Trophoblast cell (in vitro differentiated cells and primary cell): Measurements from ENCODE around the gene C17orf114.

Experiments used
- DNase-seq, 2 donors: peaks; one replicate each; pipeline ENCODE4 v3.0.0-alpha.2; 2016
- H2AFZ ChIP-seq: 2 replicates; pipeline ENCODE4 v1.6.1; 2013; ENCODE audit warnings: low read length, moderate library complexity, mild to moderate bottlenecking; ENCODE audit not compliant: insufficient read depth, poor library complexity
- H2AK5ac ChIP-seq: 2 replicates; pipeline ENCODE4 v1.6.1; 2013; ENCODE audit warnings: mild to moderate bottlenecking, low read length
- H2BK120ac ChIP-seq: 2 replicates; pipeline ENCODE4 v1.6.1; 2013; ENCODE audit warnings: low read length, mild to moderate bottlenecking, moderate library complexity; ENCODE audit not compliant: insufficient read depth, poor library complexity
- H2BK12ac ChIP-seq: 2 replicates; pipeline ENCODE4 v1.6.1; 2013; ENCODE audit warnings: mild to moderate bottlenecking, low read length, moderate library complexity
- H2BK5ac ChIP-seq: 2 replicates; pipeline ENCODE4 v1.6.1; 2013; ENCODE audit warnings: low read length, low read depth, moderate library complexity, mild to moderate bottlenecking; ENCODE audit not compliant: poor library complexity
- H3K14ac ChIP-seq: 2 replicates; pipeline ENCODE4 v1.6.1; 2013; ENCODE audit warnings: mild to moderate bottlenecking, low read length
- H3K18ac ChIP-seq: 2 replicates; pipeline ENCODE4 v1.6.1; 2013; ENCODE audit warnings: mild to moderate bottlenecking, low read length
- H3K23ac ChIP-seq: 2 replicates; pipeline ENCODE4 v1.6.1; 2013; ENCODE audit warnings: low read length
- H3K27ac ChIP-seq: 2 replicates; pipeline ENCODE4 v1.5.1; 2013; ENCODE audit warnings: low read depth, mild to moderate bottlenecking, inconsistent platforms, low read length, moderate library complexity
- H3K27me3 ChIP-seq: 2 replicates; pipeline ENCODE4 v1.6.1; 2013; ENCODE audit warnings: inconsistent platforms, mild to moderate bottlenecking, low read length, moderate library complexity; ENCODE audit not compliant: insufficient read depth
- H3K36me3 ChIP-seq, 2 experiments: 1 replicate in 1 of 2; 2 replicates in 1 of 2; pipeline ENCODE4 v1.6.1; 2013; ENCODE audit warnings: low read length in 2 of 2, mild to moderate bottlenecking in 2 of 2, moderate library complexity in 1 of 2; ENCODE audit not compliant: insufficient read depth in 2 of 2, control insufficient read depth in 1 of 2
- H3K4ac ChIP-seq: 2 replicates; pipeline ENCODE4 v1.6.1; 2013; ENCODE audit warnings: low read depth, mild to moderate bottlenecking, low read length, moderate library complexity
- H3K4me1 ChIP-seq, 2 experiments: 1 replicate in 1 of 2; 2 replicates in 1 of 2; pipeline ENCODE4 v1.6.1; 2013; ENCODE audit warnings: low read length in 2 of 2, mild to moderate bottlenecking in 2 of 2, moderate library complexity in 1 of 2; ENCODE audit not compliant: insufficient read depth in 2 of 2, control insufficient read depth in 1 of 2
- H3K4me2 ChIP-seq: 2 replicates; pipeline ENCODE4 v1.6.1; 2013; ENCODE audit warnings: inconsistent platforms, mild to moderate bottlenecking, low read length, moderate library complexity
- H3K4me3 ChIP-seq: 2 replicates; pipeline ENCODE4 v1.5.1; 2013; ENCODE audit warnings: mild to moderate bottlenecking, low read depth, low read length, inconsistent platforms
- H3K79me1 ChIP-seq: one replicate; pipeline ENCODE4 v1.6.1; 2013; ENCODE audit warnings: low read length
- H3K79me2 ChIP-seq: 2 replicates; pipeline ENCODE4 v1.6.1; 2013; ENCODE audit warnings: low read length, mild to moderate bottlenecking; ENCODE audit not compliant: control insufficient read depth, insufficient read depth, poor library complexity
- H3K9ac ChIP-seq: 2 replicates; pipeline ENCODE4 v1.6.1; 2013; ENCODE audit warnings: mild to moderate bottlenecking, low read length
- H3K9me3 ChIP-seq: 2 replicates; pipeline ENCODE4 v1.6.1; 2013; ENCODE audit warnings: low read depth, mild to moderate bottlenecking, control low read depth, inconsistent platforms, low read length; ENCODE audit not compliant: insufficient read depth
- H4K12ac ChIP-seq: 2 replicates; pipeline ENCODE4 v1.6.1; 2013; ENCODE audit warnings: low read depth, mild to moderate bottlenecking, low read length, moderate library complexity
- H4K8ac ChIP-seq: 2 replicates; pipeline ENCODE4 v1.6.1; 2013; ENCODE audit warnings: low read depth, mild to moderate bottlenecking, low read length, moderate library complexity
- H4K91ac ChIP-seq: one replicate; pipeline ENCODE4 v1.6.1; 2013; ENCODE audit warnings: low read depth, mild to moderate bottlenecking, low read length, moderate library complexity
- WGBS: extraction: QIAGEN DNeasy Blood & Tissue Kit; methylation state at CpG from one replicate; pipeline ENCODE4 v1.1.7; 2013; ENCODE audit warnings: missing lambda C conversion rate; ENCODE audit not compliant: insufficient read length, insufficient coverage; ENCODE audit errors: extremely low coverage; 5-methylcytosine and 5-hydroxymethylcytosine counted together

The C17orf114 gene

DNA sequence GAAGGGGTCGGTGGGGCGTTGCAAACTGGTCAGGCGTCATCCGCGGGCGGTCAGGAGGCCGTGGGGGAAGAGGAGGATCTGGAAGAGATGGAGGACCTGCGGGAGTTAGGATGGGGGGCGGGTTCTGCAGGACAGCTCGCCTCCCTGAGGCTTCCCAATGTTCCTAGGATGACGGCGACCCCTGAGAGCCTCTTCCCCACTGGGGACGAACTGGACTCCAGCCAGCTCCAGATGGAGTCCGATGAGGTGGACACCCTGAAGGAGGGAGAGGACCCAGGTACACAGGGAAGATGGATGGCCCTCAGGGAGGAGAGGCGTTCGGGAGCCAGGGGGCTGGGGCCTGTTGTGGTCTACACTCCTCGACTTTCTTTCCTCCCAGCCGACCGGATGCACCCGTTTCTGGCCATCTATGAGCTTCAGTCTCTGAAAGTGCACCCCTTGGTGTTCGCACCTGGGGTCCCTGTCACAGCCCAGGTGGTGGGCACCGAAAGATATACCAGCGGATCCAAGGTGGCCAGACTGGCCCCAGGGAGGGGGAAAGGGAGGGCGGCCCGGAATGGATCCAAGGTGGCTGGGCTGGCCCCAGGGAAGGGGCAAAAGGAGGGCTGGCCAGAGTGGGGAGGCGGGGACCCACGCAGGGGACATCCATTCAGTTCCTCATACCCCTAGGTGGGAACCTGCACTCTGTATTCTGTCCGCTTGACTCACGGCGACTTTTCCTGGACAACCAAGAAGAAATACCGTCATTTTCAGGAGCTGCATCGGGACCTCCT is 5.7 kb upstream of the C17orf114 start:
- WGBS = no CpG with 5 or more reads among the region's 32 CpGs
- Histone ChIP-seq H3K79me1 (peaks cover 10% of the 10 kb centered on the region), H3K27ac (no peak overlapping the region)

DNA sequence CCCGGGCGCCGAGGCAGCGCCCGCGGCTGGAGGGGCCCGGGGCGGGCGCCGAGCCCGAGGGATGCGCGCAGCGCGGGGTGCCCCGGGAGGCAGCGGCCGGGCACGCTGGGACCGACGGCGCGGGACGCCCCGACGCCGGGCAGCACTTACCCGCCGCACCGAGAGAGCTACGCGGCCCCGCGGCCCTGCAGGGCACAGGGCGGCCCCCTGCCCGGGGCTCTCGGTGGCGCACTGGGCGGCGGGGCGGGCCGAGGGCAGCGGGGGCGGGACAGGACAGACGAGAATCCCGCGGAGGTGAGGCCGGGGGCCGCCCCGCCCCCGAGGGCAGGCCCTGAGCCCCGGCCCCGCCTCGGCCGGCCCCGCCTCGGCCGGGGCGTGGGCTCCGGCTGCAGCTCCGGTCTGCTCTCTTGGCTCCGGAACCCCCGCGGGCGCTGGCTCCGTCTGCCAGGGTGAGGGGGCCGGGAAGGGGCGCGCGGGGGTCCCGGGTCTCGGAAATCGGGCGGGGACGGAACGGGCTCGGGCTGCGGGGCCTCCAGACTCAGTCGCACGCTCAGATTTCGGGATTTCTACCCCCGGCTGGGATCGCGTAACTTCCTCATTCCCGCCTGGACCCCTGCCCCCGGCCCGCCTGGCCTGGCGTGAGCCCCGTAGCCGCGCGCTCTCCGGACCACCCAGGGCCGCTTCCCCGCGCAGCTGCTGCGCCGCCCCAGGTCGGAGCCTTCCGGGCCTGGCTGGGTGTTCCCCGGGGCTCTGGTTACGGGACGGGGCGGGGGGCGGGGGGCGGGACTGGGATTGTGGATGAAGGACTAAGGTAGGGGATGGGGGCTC is 4.9 kb upstream of the C17orf114 start, which contains the start of gene PLD2:
TSS of gene PLD2 (plus strand) at position 376 of the 828 bp plus-strand sequence. CDS start 621 bp downstream, outside the sequence.
- peak within 1 kb of the TSS; percentile 92 for H3K9ac ChIP-seq

More for the DNA sequence above, 5.7 kb upstream of the C17orf114 start:
- H3K27me3 ChIP-seq = no peaks in the 10 kb centered on the region
- H3K9ac ChIP-seq = peak overlapping the region; percentile 16
- H4K91ac ChIP-seq = peak overlapping the region; percentile 32
- H3K4me2 ChIP-seq = peak overlapping the region; percentile 66
- H2BK5ac ChIP-seq = no peak overlapping the region
- peak overlapping the region; percentile 59 for H4K8ac ChIP-seq
- H3K9me3 ChIP-seq = peaks cover 2% of the 10 kb centered on the region
- peak in 1 of 2 donors; percentile 7 for DNase-seq
- H2BK120ac ChIP-seq = peak overlapping the region; percentile 29
- peak overlapping the region; percentile 65 for H3K14ac ChIP-seq
- peaks cover 20 to 22% of the 10 kb centered on the region in 2 experiments for H3K36me3 ChIP-seq
- H4K12ac ChIP-seq = peak overlapping the region; percentile 60
- H2AFZ ChIP-seq = no peak overlapping the region
- peaks cover 7% of the 10 kb centered on the region for H3K79me2 ChIP-seq
- H2AK5ac ChIP-seq = peak overlapping the region; percentile 39
- H3K4me1 ChIP-seq = peaks cover 26 to 29% of the 10 kb centered on the region in 2 experiments
- H3K4me3 ChIP-seq = peak overlapping the region; percentile 84
- H2BK12ac ChIP-seq = peak overlapping the region; percentile 33
- H3K4ac ChIP-seq = peak overlapping the region; percentile 70
- H3K23ac ChIP-seq = no peak overlapping the region
- H3K18ac ChIP-seq = peak overlapping the region; percentile 13

DNA sequence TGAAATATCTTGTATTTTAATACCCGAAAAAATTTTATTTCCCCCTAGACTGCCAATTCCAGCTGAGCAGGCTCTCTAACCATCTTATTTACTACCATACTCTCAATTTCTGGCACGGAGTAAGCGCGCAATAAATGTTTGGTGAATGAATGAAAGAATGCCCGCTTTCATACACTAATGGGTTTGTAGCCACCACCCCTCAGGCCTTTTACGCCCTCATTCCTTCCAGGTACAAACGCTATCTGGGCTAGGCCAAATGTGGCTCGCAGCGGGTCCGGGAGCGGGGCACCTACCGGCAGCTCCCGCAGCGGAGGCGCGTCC is 4.3 kb upstream of the C17orf114 start:
- Histone ChIP-seq H2BK12ac (no peak overlapping the region), H3K9ac (peak overlapping the region; percentile 92), H3K18ac (no peak overlapping the region), H3K36me3 (peaks cover 17 to 22% of the 10 kb centered on the region in 2 experiments), H3K4me3 (peak overlapping the region; percentile 91), H3K27ac (no peak overlapping the region), H3K4me2 (peak overlapping the region; percentile 99), H4K8ac (peak overlapping the region; percentile 83), H2AFZ (peak overlapping the region; percentile 83), H3K4me1 (peaks cover 24 to 29% of the 10 kb centered on the region in 2 experiments), H3K9me3 (peaks cover 2% of the 10 kb centered on the region), H3K14ac (peak overlapping the region; percentile 85), H3K27me3 (no peaks in the 10 kb centered on the region), H3K79me1 (peaks cover 10% of the 10 kb centered on the region), H3K4ac (no peak overlapping the region), H2BK120ac (peak overlapping the region; percentile 73), H4K12ac (peak overlapping the region; percentile 64), H2BK5ac (no peak overlapping the region), H2AK5ac (no peak overlapping the region), H3K79me2 (peaks cover 7% of the 10 kb centered on the region), H4K91ac (peak overlapping the region; percentile 85), H3K23ac (no peak overlapping the region)
- no CpG with 5 or more reads among the region's 16 CpGs for WGBS
- peak; percentile 90 to 93 for DNase-seq

More for the DNA sequence above, 4.9 kb upstream of the C17orf114 start, which contains the start of gene PLD2:
- peak within 1 kb of the TSS; percentile 73 for H2BK120ac ChIP-seq
- peaks cover 2% of the 10 kb centered on the region for H3K9me3 ChIP-seq
- H3K79me2 ChIP-seq = peaks cover 7% of the 10 kb centered on the region
- H3K27me3 ChIP-seq = no peaks in the 10 kb centered on the region
- peak within 1 kb of the TSS; percentile 67 for H2BK5ac ChIP-seq
- peak within 1 kb of the TSS; percentile 81 for H3K18ac ChIP-seq
- H4K12ac ChIP-seq = peak within 1 kb of the TSS; percentile 67
- H3K79me1 ChIP-seq = peaks cover 10% of the 10 kb centered on the region
- H3K4ac ChIP-seq = peak within 1 kb of the TSS; percentile 91
- H3K4me2 ChIP-seq = peak within 1 kb of the TSS; percentile 99
- peaks cover 26 to 29% of the 10 kb centered on the region in 2 experiments for H3K4me1 ChIP-seq
- H2AFZ ChIP-seq = peak within 1 kb of the TSS; percentile 83
- H3K27ac ChIP-seq = no peak within 1 kb of the TSS
- H3K23ac ChIP-seq = no peak within 1 kb of the TSS
- peak within 1 kb of the TSS; percentile 83 for H4K8ac ChIP-seq
- DNase-seq = peak; percentile 83 to 94
- peak within 1 kb of the TSS; percentile 95 for H4K91ac ChIP-seq
- H2BK12ac ChIP-seq = peak within 1 kb of the TSS; percentile 15
- WGBS = no CpG with 5 or more reads among the region's 106 CpGs
- peak within 1 kb of the TSS; percentile 39 for H2AK5ac ChIP-seq
- peak within 1 kb of the TSS; percentile 85 for H3K14ac ChIP-seq
- H3K4me3 ChIP-seq = peak within 1 kb of the TSS; percentile 91
- H3K36me3 ChIP-seq = peaks cover 20 to 22% of the 10 kb centered on the region in 2 experiments

DNA sequence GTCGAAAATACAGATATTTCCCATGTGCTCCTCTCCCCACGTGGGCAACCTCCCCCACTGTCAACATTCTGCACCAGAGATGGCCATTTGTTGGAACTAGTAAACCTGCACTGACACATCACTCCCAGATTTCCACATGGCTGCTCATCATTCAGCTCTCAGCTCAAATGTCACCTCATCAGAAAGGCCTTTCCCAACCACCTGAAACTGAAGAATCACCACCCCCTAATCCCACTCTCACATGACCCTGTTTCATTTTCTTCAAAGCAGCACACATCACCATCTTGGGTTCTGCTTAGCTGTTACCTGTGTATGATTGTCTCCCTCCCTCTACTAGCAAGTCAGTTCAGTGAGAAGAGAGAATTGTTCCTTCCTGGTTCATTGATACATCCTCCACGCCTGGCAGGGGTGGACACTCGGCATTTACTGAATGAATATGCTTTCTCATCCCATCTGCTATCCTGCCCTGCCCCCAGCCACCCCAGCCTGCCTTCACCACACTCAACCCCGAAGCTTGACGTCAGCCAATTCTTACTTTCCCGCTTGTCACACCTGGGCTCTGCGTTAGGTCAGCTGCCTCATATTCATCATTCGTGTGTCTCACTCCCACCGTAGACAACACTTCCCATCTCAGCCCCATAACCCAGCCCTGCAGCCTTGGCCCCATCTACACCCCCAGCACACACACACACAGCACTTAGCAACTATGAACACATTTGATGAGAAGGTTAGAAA is 1.5 kb downstream of the C17orf114 start:
- H4K8ac ChIP-seq = no peak overlapping the region
- no peak overlapping the region for H2AK5ac ChIP-seq
- no peak for DNase-seq
- no peak overlapping the region for H3K4ac ChIP-seq
- H3K4me3 ChIP-seq = peak overlapping the region; percentile 33
- H3K4me1 ChIP-seq = peaks cover 0 to 6% of the 10 kb centered on the region in 2 experiments
- H3K36me3 ChIP-seq = peaks cover 17 to 25% of the 10 kb centered on the region in 2 experiments
- H2BK12ac ChIP-seq = no peak overlapping the region
- H3K4me2 ChIP-seq = no peak overlapping the region
- no peak overlapping the region for H3K9ac ChIP-seq
- H2BK120ac ChIP-seq = no peak overlapping the region
- H4K12ac ChIP-seq = no peak overlapping the region
- H3K9me3 ChIP-seq = no peaks in the 10 kb centered on the region
- no peak overlapping the region for H3K18ac ChIP-seq
- no peak overlapping the region for H3K14ac ChIP-seq
- H4K91ac ChIP-seq = no peak overlapping the region
- peaks cover 5% of the 10 kb centered on the region for H3K79me1 ChIP-seq
- no CpG with 5 or more reads among the region's 10 CpGs for WGBS
- no peak overlapping the region for H2AFZ ChIP-seq
- H3K27me3 ChIP-seq = no peaks in the 10 kb centered on the region
- no peak overlapping the region for H3K27ac ChIP-seq
- H3K79me2 ChIP-seq = peaks cover 4% of the 10 kb centered on the region
- H2BK5ac ChIP-seq = no peak overlapping the region
- no peak overlapping the region for H3K23ac ChIP-seq
